Body of pancreas (tissue), 4 donors: ENCODE data around the gene GOLGA6L7. TPM values are rescaled to one million over a fixed set of nuclear protein-coding genes. Genes with fewer than 3 reads are reported as not detected.
"Not testable (repeated sequence)": the region's sequence is repeated elsewhere in the genome, so short reads cannot be mapped to it uniquely, and the experiment has no call there.

Experiments used
- ATAC-seq: fragments of 150-250 bp; one replicate; pipeline ENCODE4 v1.9.1; 2016
- DNase-seq, 4 donors: peaks; one replicate each; pipeline ENCODE4 v3.0.0-alpha.2; 2019
- H3K27ac ChIP-seq, 4 donors: fragments of 200-600 bp; sonication (generic); 1 replicate in 3 of 4; 2 replicates in 1 of 4; pipeline versions ENCODE4 v1.5.1 to v1.6.1; 2016 to 2019; ENCODE audit warnings: mild to moderate bottlenecking in 1 of 4, mixed read lengths in 1 of 4, moderate library complexity in 1 of 4
- H3K27me3 ChIP-seq, 2 donors: fragments of 200-600 bp; sonication (generic); one replicate each; pipeline ENCODE4 v1.6.0; 2016; ENCODE audit warnings: mild to moderate bottlenecking in 1 of 2
- H3K36me3 ChIP-seq, 2 donors: fragments of 200-600 bp; sonication (generic); replicated peaks in 1 of 2; 2 replicates each; pipeline ENCODE4 v1.5.1; 2016; ENCODE audit warnings: low read depth in 2 of 2; ENCODE audit not compliant: insufficient read depth in 1 of 2
- H3K4me1 ChIP-seq: fragments of 200-600 bp; sonication (generic); one replicate; pipeline ENCODE4 v1.6.0; 2016
- H3K4me3 ChIP-seq, 2 donors: fragments of 200-600 bp; sonication (generic); 1 replicate in 1 of 2; 2 replicates in 1 of 2; pipeline ENCODE4 v1.5.1; 2016 to 2019
- H3K9me3 ChIP-seq, 3 donors: fragments of 200-600 bp; sonication (generic); 1 replicate in 2 of 3; 2 replicates in 1 of 3; pipeline ENCODE4 v1.5.1; 2016
- POLR2A ChIP-seq, 3 donors: fragments of 450-650 bp; IDR thresholded peaks; one replicate each; pipeline ENCODE4 v1.6.1; 2016; ENCODE audit warnings: antibody characterized with exemption in 3 of 3, mild to moderate bottlenecking in 2 of 3
- WGBS, 2 donors: methylation state at CpG; one replicate each; pipeline ENCODE4 v1.1.5; 2017; 5-methylcytosine and 5-hydroxymethylcytosine counted together
- intact Hi-C: fragments of 100-400 bp; cut with DNase I; formaldehyde crosslinking; loops from one replicate; pipeline ENCODE4 v1.15.1; 2023
- total RNA-seq, 2 donors: library from RNA; depleted of rRNA; stranded (reverse); fragments of >200 nt; gene quantifications; one replicate each; pipeline ENCODE4 v1.1.0, GENCODE V29; 2016
- TF ChIP-seq, protein P1 (sequence below), 7 experiments: fragments of 450-650 bp in 4 of 7; fragments of 200-600 bp in 3 of 7; sonication (generic) in 3 of 7; IDR thresholded peaks; one replicate each; pipeline ENCODE4 v1.5.1; 2016 to 2019; ENCODE audit warnings: antibody characterized with exemption in 7 of 7

The GOLGA6L7 gene, protein sequence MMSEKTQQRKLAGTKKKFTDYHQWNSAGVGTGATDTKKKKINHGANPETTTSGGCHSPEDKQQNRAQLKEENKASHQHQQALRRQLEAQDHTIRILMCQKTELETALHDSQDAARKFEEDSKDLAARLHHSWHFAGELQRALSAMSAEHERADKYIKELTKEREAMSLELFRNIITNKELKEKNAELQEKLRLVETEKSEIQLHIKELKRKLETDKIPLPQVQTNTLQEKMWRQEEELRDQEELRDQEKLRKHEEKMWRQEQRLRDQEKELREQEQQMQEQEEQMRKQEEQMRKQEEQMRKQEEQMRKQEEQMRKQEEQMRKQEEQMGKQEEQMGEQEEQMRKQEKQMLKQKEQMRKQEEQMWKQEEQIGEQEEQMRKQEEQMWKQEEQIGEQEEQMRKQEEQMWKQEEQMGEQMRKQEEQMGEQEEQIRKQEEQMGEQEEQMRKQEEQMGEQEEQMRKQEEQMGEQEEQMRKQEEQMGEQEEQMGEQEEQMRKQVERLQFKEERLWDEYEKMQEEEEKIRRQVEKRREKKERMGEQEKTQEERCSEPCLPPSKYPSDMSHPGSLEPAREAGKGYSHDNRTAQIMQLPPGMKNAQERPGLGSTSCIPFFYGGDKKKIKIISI
- total RNA-seq, result not detected

DNA sequence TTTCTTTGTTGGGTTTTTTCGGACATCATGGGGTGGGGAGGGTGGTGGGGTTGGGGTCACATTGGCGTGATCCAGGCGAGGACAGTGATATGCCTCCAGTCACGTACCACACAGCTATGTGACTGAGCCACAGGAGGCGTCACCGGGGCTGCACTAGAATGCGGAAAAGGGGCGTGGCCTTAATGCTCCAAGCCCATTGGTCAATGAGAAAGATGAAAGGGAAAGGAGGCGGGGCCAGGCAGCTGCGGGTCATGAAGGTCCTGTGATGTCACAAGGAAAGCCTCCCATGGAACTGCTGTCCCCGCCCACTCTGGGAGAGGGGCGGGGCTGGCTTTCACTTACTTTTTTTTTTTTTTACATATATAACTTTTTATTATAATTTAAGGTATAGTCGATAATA is at the start of gene GOLGA6L7:
GOLGA6L7 (minus strand) TSS at position 124 of the 400 bp plus-strand sequence; CDS start at position 29, 95 bp downstream.
- H3K4me1 ChIP-seq, ATAC-seq, H3K9me3 ChIP-seq, DNase-seq, H3K36me3 ChIP-seq, H3K27ac ChIP-seq, H3K27me3 ChIP-seq, intact Hi-C loops, H3K4me3 ChIP-seq: not testable (repeated sequence)
- 88 to 92% methylated on average over 13 of the region's 13 CpGs for WGBS, 2 donors

DNA sequence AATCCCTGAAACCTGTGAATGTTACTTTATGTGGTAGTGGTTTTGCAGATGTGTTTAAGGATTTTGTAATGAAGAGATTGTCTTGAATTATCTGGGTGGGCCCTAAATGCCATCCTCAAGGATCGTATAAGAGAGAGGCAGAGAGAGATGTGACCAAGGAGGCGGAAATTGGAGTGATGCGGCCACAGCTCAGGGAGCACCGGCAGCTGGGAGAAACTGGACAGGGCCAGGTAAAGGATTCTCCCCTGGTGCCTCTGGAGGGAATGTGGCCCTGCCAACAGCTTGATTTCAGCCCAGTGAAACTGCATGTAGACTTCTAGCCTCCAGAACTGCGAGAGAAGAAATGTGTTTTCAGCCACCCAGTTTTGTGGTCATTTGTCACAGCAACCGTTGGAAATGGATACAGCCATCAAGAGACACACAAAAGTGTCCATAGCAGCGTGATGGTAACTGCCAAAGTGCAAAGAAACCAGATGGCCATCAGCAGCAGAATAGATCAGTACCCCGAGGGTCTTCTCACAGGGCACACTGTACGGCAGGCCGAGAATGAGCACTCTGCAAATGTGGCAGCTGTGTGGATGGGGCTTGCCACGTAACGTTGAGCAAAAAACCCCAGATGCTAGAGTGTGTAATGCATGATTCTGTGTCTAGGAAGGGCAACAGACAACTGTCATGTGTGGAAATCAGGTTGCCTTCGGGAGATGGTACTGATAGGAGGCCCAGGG is 49.6 kb upstream of the GOLGA6L7 start:
- Histone ChIP-seq H3K4me3 (no peak overlapping the region), H3K27me3 (no peaks in the 10 kb centered on the region), H3K9me3 (no peaks in the 10 kb centered on the region), H3K36me3 (no peaks in the 10 kb centered on the region), H3K4me1 (peaks cover 4% of the 10 kb centered on the region), H3K27ac (no peak overlapping the region)
- intact Hi-C loops, result loop anchor here (10.0 kb wide), 1 partner anchor 67 kb away; no protein-coding TSS in a partner anchor
- TF ChIP-seq, protein P1, sequence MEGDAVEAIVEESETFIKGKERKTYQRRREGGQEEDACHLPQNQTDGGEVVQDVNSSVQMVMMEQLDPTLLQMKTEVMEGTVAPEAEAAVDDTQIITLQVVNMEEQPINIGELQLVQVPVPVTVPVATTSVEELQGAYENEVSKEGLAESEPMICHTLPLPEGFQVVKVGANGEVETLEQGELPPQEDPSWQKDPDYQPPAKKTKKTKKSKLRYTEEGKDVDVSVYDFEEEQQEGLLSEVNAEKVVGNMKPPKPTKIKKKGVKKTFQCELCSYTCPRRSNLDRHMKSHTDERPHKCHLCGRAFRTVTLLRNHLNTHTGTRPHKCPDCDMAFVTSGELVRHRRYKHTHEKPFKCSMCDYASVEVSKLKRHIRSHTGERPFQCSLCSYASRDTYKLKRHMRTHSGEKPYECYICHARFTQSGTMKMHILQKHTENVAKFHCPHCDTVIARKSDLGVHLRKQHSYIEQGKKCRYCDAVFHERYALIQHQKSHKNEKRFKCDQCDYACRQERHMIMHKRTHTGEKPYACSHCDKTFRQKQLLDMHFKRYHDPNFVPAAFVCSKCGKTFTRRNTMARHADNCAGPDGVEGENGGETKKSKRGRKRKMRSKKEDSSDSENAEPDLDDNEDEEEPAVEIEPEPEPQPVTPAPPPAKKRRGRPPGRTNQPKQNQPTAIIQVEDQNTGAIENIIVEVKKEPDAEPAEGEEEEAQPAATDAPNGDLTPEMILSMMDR (IDR thresholded peaks at IDR 0.05), result no peak
- TF ChIP-seq POLR2A (IDR thresholded peaks at IDR 0.05), result no peak
- DNase-seq (no peak), ATAC-seq (no peak)
- 90 to 95% methylated on average over 13 of the region's 13 CpGs for WGBS, 2 donors

DNA sequence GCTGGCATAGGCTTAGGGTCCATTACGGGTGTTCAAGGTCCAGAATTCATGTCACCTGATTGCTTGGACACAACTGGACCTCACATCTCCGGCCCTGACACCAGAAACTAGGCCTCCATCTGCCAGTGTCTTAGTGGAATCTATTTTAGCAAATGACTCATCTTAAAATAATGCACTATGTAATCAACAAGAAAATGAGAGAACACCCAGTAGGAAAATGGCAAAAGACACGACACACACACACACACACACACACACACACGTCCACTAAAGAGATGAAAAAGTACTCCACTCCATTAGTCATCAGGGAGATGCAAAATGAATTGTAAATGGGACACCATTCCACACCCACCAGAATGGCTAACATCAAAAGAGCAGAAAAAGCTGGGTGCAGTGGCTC is 48.5 kb upstream of the GOLGA6L7 start:
- H3K4me3 ChIP-seq, result no peak overlapping the region
- H3K9me3 ChIP-seq, result no peaks in the 10 kb centered on the region
- ATAC-seq (no peak), DNase-seq (no peak)
- peaks cover 8% of the 10 kb centered on the region for H3K4me1 ChIP-seq
- TF ChIP-seq, protein P1 (IDR thresholded peaks at IDR 0.05), result no peak
- no peak for TF ChIP-seq POLR2A (IDR thresholded peaks at IDR 0.05)
- WGBS, 2 donors, result 78 to 89% methylated on average over 4 of the region's 4 CpGs
- intact Hi-C loops, result loop anchor here (10.0 kb wide), 1 partner anchor 68 kb away; no protein-coding TSS in a partner anchor
- no peaks in the 10 kb centered on the region for H3K36me3 ChIP-seq
- no peak overlapping the region for H3K27ac ChIP-seq
- no peaks in the 10 kb centered on the region for H3K27me3 ChIP-seq

DNA sequence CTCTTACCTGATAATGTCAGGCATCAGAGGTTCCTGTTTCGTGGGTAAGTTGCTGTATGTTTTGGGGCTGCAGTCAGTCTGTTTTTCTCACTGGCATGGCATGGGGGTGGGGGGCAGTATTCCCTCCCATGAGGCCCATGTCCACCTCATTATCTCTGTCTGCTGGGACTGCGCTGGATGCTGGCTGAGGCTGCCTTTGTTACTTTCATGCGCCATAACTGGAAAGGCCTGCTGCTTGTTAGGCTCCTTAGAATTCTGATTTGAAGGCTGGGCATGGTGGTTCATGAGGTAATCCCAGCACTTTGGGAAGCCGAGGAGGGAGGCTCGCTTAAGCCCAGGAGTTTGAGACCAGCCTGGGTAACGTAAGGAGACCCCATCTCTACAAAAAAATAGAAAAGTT is 47.1 kb upstream of the GOLGA6L7 start:
- intact Hi-C loops, result loop anchor here (10.0 kb wide), 1 partner anchor 69 kb away; no protein-coding TSS in a partner anchor
- H3K36me3 ChIP-seq, result no peaks in the 10 kb centered on the region
- DNase-seq, result no peak
- H3K9me3 ChIP-seq, result no peaks in the 10 kb centered on the region
- ATAC-seq, result no peak
- no peak overlapping the region for H3K27ac ChIP-seq
- H3K4me3 ChIP-seq, result no peak overlapping the region
- TF ChIP-seq POLR2A (IDR thresholded peaks at IDR 0.05), result no peak
- TF ChIP-seq, protein P1 (IDR thresholded peaks at IDR 0.05), result no peak
- WGBS, 2 donors, result 83 to 95% methylated on average over 4 to 6 of the region's 6 CpGs
- peaks cover 8% of the 10 kb centered on the region for H3K4me1 ChIP-seq
- H3K27me3 ChIP-seq, result no peaks in the 10 kb centered on the region

DNA sequence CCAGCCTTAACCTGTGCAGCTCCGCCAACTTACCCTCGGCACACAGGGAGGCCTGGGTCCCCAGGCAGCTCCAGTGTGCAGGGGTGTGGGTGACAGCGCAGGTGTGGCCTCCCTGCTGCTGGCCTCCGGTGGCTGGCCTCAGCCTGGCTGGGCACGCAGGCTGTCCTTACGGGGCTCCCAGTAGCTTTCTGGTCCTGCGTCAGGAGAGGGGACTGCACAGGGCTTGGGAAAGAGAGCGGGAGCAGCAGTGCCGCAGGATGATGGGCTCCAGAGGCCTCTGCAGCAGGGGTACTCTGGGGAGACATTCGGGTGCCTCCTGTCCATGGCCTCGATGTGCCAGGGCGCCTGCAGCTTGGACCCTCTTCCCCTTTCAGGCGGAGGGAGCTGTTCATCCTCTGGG is 46.7 kb upstream of the GOLGA6L7 start:
- WGBS, 2 donors, result 95 to 98% methylated on average over 11 to 13 of the region's 13 CpGs
- intact Hi-C loops, result loop anchor here (10.0 kb wide), 1 partner anchor 70 kb away; no protein-coding TSS in a partner anchor

More for the DNA sequence above, 46.7 kb upstream of the GOLGA6L7 start:
- DNase-seq (no peak), ATAC-seq (no peak)
- Histone ChIP-seq H3K27me3 (no peaks in the 10 kb centered on the region), H3K9me3 (no peaks in the 10 kb centered on the region), H3K36me3 (no peaks in the 10 kb centered on the region), H3K27ac (no peak overlapping the region), H3K4me3 (no peak overlapping the region), H3K4me1 (peaks cover 8% of the 10 kb centered on the region)
- TF ChIP-seq, protein P1 (IDR thresholded peaks at IDR 0.05), result no peak
- no peak for TF ChIP-seq POLR2A (IDR thresholded peaks at IDR 0.05)
